B cell (primary cell): ENCODE results near the gene IGF2BP3. TPM values are rescaled to one million over a fixed set of nuclear protein-coding genes. Genes with fewer than 3 reads are reported as not detected.

ENCODE experiments used
- ATAC-seq: fragments of 200-7000 bp; cut with Tn5 transposase; one replicate; pipeline ENCODE4 v1.10.0; 2021; ENCODE audit warnings: low read depth, mild to moderate bottlenecking, moderate number of reproducible peaks, moderate library complexity
- CTCF ChIA-PET: fragments of 350-600 bp; sonication (Branson Sonifier 250); formaldehyde crosslinking; loops from one replicate; lab custom pipeline; 2021; ENCODE audit warnings: antibody characterized with exemption, inconsistent platforms; lab: Charles Lee
- POLR2A ChIA-PET: fragments of 350-600 bp; sonication (Branson Sonifier 250); formaldehyde crosslinking; loops from one replicate; lab custom pipeline; 2021; ENCODE audit warnings: antibody characterized with exemption; lab: Charles Lee
- DNase-seq: peaks from one replicate; pipeline ENCODE4 v3.0.0; 2013
- H2AFZ ChIP-seq: 2 replicates; pipeline ENCODE4 v1.6.1; 2012; ENCODE audit warnings: mild to moderate bottlenecking, low read depth, low read length; ENCODE audit not compliant: insufficient read depth, poor library complexity, severe bottlenecking
- H3K27ac ChIP-seq, 2 donors: 1 replicate in 1 of 2; 2 replicates in 1 of 2; pipeline ENCODE4 v1.5.1; 2012 to 2013; ENCODE audit warnings: low read length in 2 of 2, mild to moderate bottlenecking in 2 of 2, moderate library complexity in 1 of 2
- H3K27me3 ChIP-seq, 4 experiments: fragments of 200-600 bp in 1 of 4; sonication (generic) in 1 of 4; replicated peaks in 1 of 4; 1 replicate in 2 of 4; 2 replicates in 2 of 4; pipeline versions ENCODE4 v1.6.1 to v1.7.0; 2013 to 2016; ENCODE audit warnings: low read length in 3 of 4, mild to moderate bottlenecking in 2 of 4, mixed read lengths in 1 of 4, moderate library complexity in 1 of 4; ENCODE audit not compliant: insufficient read depth in 4 of 4, control insufficient read depth in 3 of 4; ENCODE audit errors: control extremely low read depth in 1 of 4
- H3K36me3 ChIP-seq, 2 experiments: replicated peaks in 1 of 2; 1 replicate in 1 of 2; 2 replicates in 1 of 2; pipeline versions ENCODE4 v1.6.1 to v1.7.1; 2013; ENCODE audit warnings: low read length in 1 of 2; ENCODE audit not compliant: insufficient read depth in 2 of 2, control insufficient read depth in 1 of 2; ENCODE audit errors: control extremely low read depth in 1 of 2, extremely low read depth in 1 of 2
- H3K4me1 ChIP-seq, 2 donors: fragments of 200-600 bp in 1 of 2; sonication (generic) in 1 of 2; 1 replicate in 1 of 2; 2 replicates in 1 of 2; pipeline versions ENCODE4 v1.5.1 to v1.6.1; 2013 to 2017; ENCODE audit warnings: low read length in 2 of 2; ENCODE audit not compliant: control insufficient read depth in 2 of 2, insufficient read depth in 2 of 2
- H3K4me2 ChIP-seq: replicated peaks from 2 replicates; pipeline ENCODE3; 2012; ENCODE audit warnings: mild to moderate bottlenecking, low read depth, low read length; ENCODE audit not compliant: poor library complexity, severe bottlenecking
- H3K4me3 ChIP-seq, 5 experiments: fragments of 200-600 bp in 1 of 5; sonication (generic) in 1 of 5; 1 replicate in 3 of 5; 2 replicates in 2 of 5; pipeline versions ENCODE4 v1.5.1 to v1.7.0; 2011 to 2016; ENCODE audit warnings: low read length in 4 of 5, mild to moderate bottlenecking in 4 of 5, low read depth in 2 of 5, control low read depth in 1 of 5, moderate library complexity in 1 of 5; ENCODE audit not compliant: insufficient read depth in 1 of 5; ENCODE audit errors: control extremely low read depth in 1 of 5, extremely low read depth in 1 of 5
- H3K79me2 ChIP-seq: fragments of 200-600 bp; sonication (generic); one replicate; pipeline ENCODE4 v1.6.0; 2016; ENCODE audit warnings: low read length; ENCODE audit not compliant: control insufficient read depth, insufficient read depth
- H3K9ac ChIP-seq: fragments of 200-600 bp; sonication (generic); 2 replicates; pipeline ENCODE4 v1.6.1; 2017; ENCODE audit warnings: mild to moderate bottlenecking, low read length, moderate library complexity
- H3K9me3 ChIP-seq, 3 donors: one replicate each; pipeline versions ENCODE4 v1.6.1 to v1.7.1; 2013; ENCODE audit warnings: low read length in 2 of 3; ENCODE audit not compliant: control insufficient read depth in 2 of 3, insufficient read depth in 1 of 3; ENCODE audit errors: control extremely low read depth in 1 of 3
- H4K20me1 ChIP-seq: 2 replicates; pipeline ENCODE4 v1.6.0; 2012; ENCODE audit warnings: mild to moderate bottlenecking, low read length; ENCODE audit not compliant: insufficient read depth, control insufficient read depth, poor library complexity, severe bottlenecking
- H3K27ac Mint-ChIP-seq: one replicate; pipeline ENCODE4 v1.8.0; 2021; ENCODE audit warnings: mixed read lengths
- H3K27me3 Mint-ChIP-seq: one replicate; pipeline ENCODE4 v1.8.0; 2021; ENCODE audit warnings: mixed read lengths
- H3K4me1 Mint-ChIP-seq: one replicate; pipeline ENCODE4 v1.8.0; 2021; ENCODE audit warnings: mixed read lengths
- H3K4me3 Mint-ChIP-seq: one replicate; pipeline ENCODE4 v1.8.0; 2021; ENCODE audit warnings: mixed read lengths
- H3K9me3 Mint-ChIP-seq: one replicate; pipeline ENCODE4 v1.8.0; 2022; ENCODE audit warnings: mixed read lengths; ENCODE audit not compliant: insufficient read depth
- CTCF ChIP-seq: fragments of 200-600 bp; IDR thresholded peaks from one replicate; pipeline ENCODE4 v1.8.0; 2022; ENCODE audit warnings: antibody characterized with exemption, mild to moderate bottlenecking
- EZH2 ChIP-seq: IDR thresholded peaks from 2 replicates; pipeline ENCODE4 v1.6.1; 2012; ENCODE audit warnings: borderline replicate concordance, low read depth, mild to moderate bottlenecking, moderate library complexity, low read length; ENCODE audit not compliant: insufficient read depth, poor library complexity, severe bottlenecking
- WGBS: methylation state at CpG from one replicate; pipeline ENCODE4 v1.1.5; 2013; ENCODE audit warnings: missing lambda C conversion rate; ENCODE audit not compliant: insufficient coverage; 5-methylcytosine and 5-hydroxymethylcytosine counted together
- intact Hi-C: fragments of 100-400 bp; cut with micrococcal nuclease; formaldehyde crosslinking; loops from one replicate; pipeline ENCODE4 v1.10.0; 2022
- polyA plus RNA-seq: library from polyadenylated mRNA; depleted of rRNA; stranded (reverse); fragments of >200 nt; gene quantifications from 2 replicates; pipeline ENCODE4 v1.2.3, GENCODE V29; 2012
- total RNA-seq, 2 donors: library from RNA; stranded (reverse); fragments of 120-200 nt in 1 of 2; gene quantifications; 1 replicate in 1 of 2; 2 replicates in 1 of 2; pipeline versions ENCODE4 v1.2.3 to v1.2.4, GENCODE V29; 2013 to 2022

Gene IGF2BP3
- total and polyA plus RNA-seq, 2 donors (not counting 1 experiment from before 2014, with no cell fraction given): 0.63 to 10.0 TPM

GRCh38 chr7:23308754-23309153, 161.5 kb downstream of the IGF2BP3 start:
- Histone ChIP-seq H3K4me2 (no peak overlapping the region), H3K9me3 (no peaks in the 10 kb centered on the region), H3K79me2 (peaks cover 29% of the 10 kb centered on the region), H2AFZ (no peak overlapping the region), H4K20me1 (peaks cover 15% of the 10 kb centered on the region), H3K27me3 (no peaks in the 10 kb centered on the region), H3K36me3 (peaks cover 8 to 43% of the 10 kb centered on the region in 2 experiments), H3K9ac (no peak overlapping the region), H3K4me3 (no peak overlapping the region), H3K4me1 (peaks cover 0 to 5% of the 10 kb centered on the region in 2 donors), H3K27ac (no peak overlapping the region)
- TF ChIP-seq CTCF (no peak), EZH2 (no peak)
- POLR2A ChIA-PET: no interaction called here
- Mint-ChIP-seq H3K9me3 (no peaks in the 10 kb centered on the region), H3K27me3 (no peaks in the 10 kb centered on the region), H3K27ac (no peak overlapping the region), H3K4me3 (no peak overlapping the region), H3K4me1 (peaks cover 26% of the 10 kb centered on the region)
- ATAC-seq: no peak
- WGBS: no CpG with 5 or more reads among the region's 6 CpGs
- CTCF ChIA-PET: interaction anchor here (1.3 to 1.6 kb wide), 2 partner anchors 36 to 49 kb away, joined by 3 to 6 read pairs; no protein-coding TSS in a partner anchor
- intact Hi-C loops: no loop called here
- no peak for DNase-seq

- H3K9me3 ChIP-seq: no peaks in the 10 kb centered on the region
- no CpG with 5 or more reads among the region's 2 CpGs for WGBS
- H3K4me1 Mint-ChIP-seq: peaks cover 36% of the 10 kb centered on the region
- no peak overlapping the region for H3K4me3 Mint-ChIP-seq
- intact Hi-C loops: no loop called here
- H4K20me1 ChIP-seq: peaks cover 21% of the 10 kb centered on the region
- TF ChIP-seq CTCF (no peak), EZH2 (no peak)
- H3K27ac ChIP-seq: no peak overlapping the region
- ChIA-PET POLR2A (no interaction called here), CTCF (no interaction called here)
- H3K27me3 Mint-ChIP-seq: no peaks in the 10 kb centered on the region
- H3K4me2 ChIP-seq: no peak overlapping the region
- ATAC-seq (no peak), DNase-seq (no peak)
- peaks cover 6 to 44% of the 10 kb centered on the region in 2 experiments for H3K36me3 ChIP-seq
- H3K27me3 ChIP-seq: no peaks in the 10 kb centered on the region
- H3K9ac ChIP-seq: no peak overlapping the region
- no peaks in the 10 kb centered on the region for H3K9me3 Mint-ChIP-seq
- H3K4me1 ChIP-seq: peaks cover 2 to 5% of the 10 kb centered on the region in 2 donors
- no peak overlapping the region for H3K27ac Mint-ChIP-seq
- H3K4me3 ChIP-seq: no peak overlapping the region
- H3K79me2 ChIP-seq: peaks cover 44% of the 10 kb centered on the region
- no peak overlapping the region for H2AFZ ChIP-seq
Observed at GRCh38 chr7:23306936-23307521, 163.3 kb downstream of the IGF2BP3 start.
